ENCODE data around the gene CERK.

DNA sequence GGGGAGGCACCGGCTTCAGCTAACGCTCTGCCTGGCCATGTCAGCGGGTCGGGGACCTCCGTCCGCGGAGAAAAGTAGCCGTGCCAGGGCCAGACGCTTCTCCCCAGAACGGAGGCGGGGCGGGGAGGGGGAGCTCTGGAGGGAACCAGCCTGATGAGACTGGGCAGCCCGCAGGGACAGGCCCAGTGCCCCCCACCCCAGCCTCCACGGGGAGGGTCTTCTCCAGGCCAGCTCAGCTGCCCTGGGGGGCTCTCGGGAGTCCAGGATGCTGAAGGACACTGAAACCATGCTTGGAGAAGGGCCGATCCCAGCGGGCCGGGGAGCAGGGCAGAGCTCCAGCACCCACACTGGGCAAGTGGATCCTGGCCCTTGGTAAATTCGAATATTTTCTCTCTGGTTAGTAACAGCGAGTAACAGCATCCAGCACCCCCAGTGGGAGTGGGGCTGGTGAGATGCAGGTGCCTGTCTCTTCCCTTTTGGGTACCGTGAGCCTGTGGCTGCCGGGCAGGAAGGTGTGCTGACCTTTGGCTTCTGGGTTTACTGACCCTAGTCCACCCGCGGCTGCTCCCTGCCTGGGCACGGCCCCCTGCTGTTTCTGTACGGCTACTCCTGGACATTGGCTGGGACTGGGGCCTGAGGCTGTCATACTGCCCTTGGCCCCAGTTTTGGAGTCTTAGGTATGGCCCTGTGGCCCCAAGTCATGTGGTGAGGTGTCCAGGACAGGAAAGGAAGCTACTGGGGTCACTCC, 82.0 kb downstream of the CERK start:
- TF ChIP-seq, protein P1, sequence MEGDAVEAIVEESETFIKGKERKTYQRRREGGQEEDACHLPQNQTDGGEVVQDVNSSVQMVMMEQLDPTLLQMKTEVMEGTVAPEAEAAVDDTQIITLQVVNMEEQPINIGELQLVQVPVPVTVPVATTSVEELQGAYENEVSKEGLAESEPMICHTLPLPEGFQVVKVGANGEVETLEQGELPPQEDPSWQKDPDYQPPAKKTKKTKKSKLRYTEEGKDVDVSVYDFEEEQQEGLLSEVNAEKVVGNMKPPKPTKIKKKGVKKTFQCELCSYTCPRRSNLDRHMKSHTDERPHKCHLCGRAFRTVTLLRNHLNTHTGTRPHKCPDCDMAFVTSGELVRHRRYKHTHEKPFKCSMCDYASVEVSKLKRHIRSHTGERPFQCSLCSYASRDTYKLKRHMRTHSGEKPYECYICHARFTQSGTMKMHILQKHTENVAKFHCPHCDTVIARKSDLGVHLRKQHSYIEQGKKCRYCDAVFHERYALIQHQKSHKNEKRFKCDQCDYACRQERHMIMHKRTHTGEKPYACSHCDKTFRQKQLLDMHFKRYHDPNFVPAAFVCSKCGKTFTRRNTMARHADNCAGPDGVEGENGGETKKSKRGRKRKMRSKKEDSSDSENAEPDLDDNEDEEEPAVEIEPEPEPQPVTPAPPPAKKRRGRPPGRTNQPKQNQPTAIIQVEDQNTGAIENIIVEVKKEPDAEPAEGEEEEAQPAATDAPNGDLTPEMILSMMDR (tag by site-specific recombination; IDR thresholded peaks at IDR 0.05), result no peak
- TF ChIP-seq ZNF514 (tag by site-specific recombination; IDR thresholded peaks at IDR 0.05), result no peak
- no peak for TF ChIP-seq MYNN (tag by site-specific recombination; IDR thresholded peaks at IDR 0.05; ENCODE audit: borderline replicate concordance)
- TF ChIP-seq ZNF132 (tag by site-specific recombination; IDR thresholded peaks at IDR 0.05; ENCODE audit: borderline replicate concordance), result no peak

Measured in HEK293 (cell line).